Right lung (tissue), 10 donors: ENCODE data around the gene CDK2AP2. TPM values are rescaled to one million over a fixed set of nuclear protein-coding genes. Genes with fewer than 3 reads are reported as not detected.
"Not testable (repeated sequence)": the region's sequence is repeated elsewhere in the genome, so short reads cannot be mapped to it uniquely, and the experiment has no call there.

Source experiments
- DNase-seq, 2 donors: peaks; one replicate each; pipeline ENCODE4 v3.0.0-alpha.2; 2013
- long read RNA-seq, 8 donors: transcript quantifications; one replicate each; lab custom pipeline, GENCODE V29; 2026
- polyA plus RNA-seq, 5 donors: library from polyadenylated mRNA; unstranded; fragments of 120-200 nt; gene quantifications; one replicate each; pipeline versions ENCODE4 v1.2.1 to v1.2.3, GENCODE V29; 2013; ENCODE audit warnings: inconsistent platforms in 1 of 5, low replicate concordance in 1 of 5; ENCODE audit not compliant: insufficient read length in 5 of 5, insufficient read depth in 1 of 5

The CDK2AP2 gene
- polyA plus RNA-seq = 10 to 100 TPM; 23.4 to 48.9 (median 29.2) TPM
- long read RNA-seq, donor 1, transcript CDK2AP2-202 (3 exons, 1,692 nt) = minor isoform, 11 of 62 reads
- long read RNA-seq, donor 1, transcript CDK2AP2-201 (4 exons, 1,378 nt) = major isoform, 49 of 62 reads
- long read RNA-seq, donor 1, partial matches to known transcripts = 0 of 62 reads
- long read RNA-seq, donor 1, other reads (novel, unspliced or antisense) = 0 of 62 reads
- long read RNA-seq, donor 2, transcript CDK2AP2-201 (4 exons, 1,378 nt) = major isoform, 11 of 14 reads
- long read RNA-seq, donor 2, partial matches to known transcripts = 0 of 14 reads
- long read RNA-seq, donor 2, other reads (novel, unspliced or antisense) = 0 of 14 reads
- long read RNA-seq, donor 3, transcript CDK2AP2-201 (4 exons, 1,378 nt) = major isoform, 25 of 30 reads
- long read RNA-seq, donor 3, partial matches to known transcripts = 0 of 30 reads
- long read RNA-seq, donor 3, other reads (novel, unspliced or antisense) = 0 of 30 reads
- long read RNA-seq, donor 4, transcript CDK2AP2-201 (4 exons, 1,378 nt) = major isoform, 17 of 24 reads
- long read RNA-seq, donor 4, partial matches to known transcripts = 0 of 24 reads
- long read RNA-seq, donor 4, other reads (novel, unspliced or antisense) = 0 of 24 reads
- long read RNA-seq, donor 5, transcript CDK2AP2-201 (4 exons, 1,378 nt) = major isoform, 29 of 33 reads
- long read RNA-seq, donor 5, partial matches to known transcripts = 0 of 33 reads
- long read RNA-seq, donor 5, other reads (novel, unspliced or antisense) = 0 of 33 reads
- long read RNA-seq, donor 6, transcript CDK2AP2-201 (4 exons, 1,378 nt) = major isoform, 47 of 54 reads
- long read RNA-seq, donor 6, partial matches to known transcripts = 0 of 54 reads
- long read RNA-seq, donor 6, other reads (novel, unspliced or antisense) = 0 of 54 reads
- long read RNA-seq, donor 7, transcript CDK2AP2-201 (4 exons, 1,378 nt) = major isoform, 17 of 25 reads
- long read RNA-seq, donor 7, partial matches to known transcripts = 0 of 25 reads
- long read RNA-seq, donor 7, other reads (novel, unspliced or antisense) = 0 of 25 reads
- long read RNA-seq, donor 8, transcript CDK2AP2-201 (4 exons, 1,378 nt) = major isoform, 9 of 10 reads
- long read RNA-seq, donor 8, partial matches to known transcripts = 0 of 10 reads
- long read RNA-seq, donor 8, other reads (novel, unspliced or antisense) = 0 of 10 reads

GRCh38 chr11:67507864-67508485, at the start of gene CDK2AP2:
Gene CDK2AP2, minus strand, starts transcription at chr11:67508162. Its CDS starts 80 bp downstream, at chr11:67508082.
- peak; percentile 94 to 95 for DNase-seq

GRCh38 chr11:67556244-67556643, 48.3 kb upstream of the CDK2AP2 start:
- DNase-seq = no peak

- DNase-seq = not testable (repeated sequence)
These were observed 43.7 kb upstream of the CDK2AP2 start for GRCh38 chr11:67551697-67552096.

- DNase-seq = no peak
These were observed 43.2 kb upstream of the CDK2AP2 start for GRCh38 chr11:67551127-67551526.

- no peak for DNase-seq
These were observed 40.7 kb upstream of the CDK2AP2 start for GRCh38 chr11:67548555-67549110.

- not testable (repeated sequence) for DNase-seq
These were observed 40.1 kb upstream of the CDK2AP2 start for GRCh38 chr11:67548112-67548511.

GRCh38 chr11:67545280-67545679, 37.3 kb upstream of the CDK2AP2 start:
- DNase-seq = peak; percentile 19 to 50

- no peak for DNase-seq
These were observed 36.8 kb upstream of the CDK2AP2 start for GRCh38 chr11:67544616-67545242.

GRCh38 chr11:67543585-67543984, 35.6 kb upstream of the CDK2AP2 start:
- DNase-seq = no peak

- no peak for DNase-seq
These were observed 35.0 kb upstream of the CDK2AP2 start for GRCh38 chr11:67542971-67543370.

GRCh38 chr11:67542169-67542568, 34.2 kb upstream of the CDK2AP2 start:
- DNase-seq = no peak

GRCh38 chr11:67541198-67541597, 33.2 kb upstream of the CDK2AP2 start:
- DNase-seq = no peak

GRCh38 chr11:67539550-67539949, 31.6 kb upstream of the CDK2AP2 start:
- DNase-seq = no peak

GRCh38 chr11:67538823-67539505, 31.0 kb upstream of the CDK2AP2 start:
- no peak for DNase-seq

GRCh38 chr11:67538306-67538705, 30.3 kb upstream of the CDK2AP2 start:
- DNase-seq = no peak

GRCh38 chr11:67535561-67535960, 27.6 kb upstream of the CDK2AP2 start:
- DNase-seq = no peak

- DNase-seq = no peak
These were observed 26.2 kb upstream of the CDK2AP2 start for GRCh38 chr11:67534070-67534679.

GRCh38 chr11:67532889-67533288, 24.9 kb upstream of the CDK2AP2 start:
- no peak for DNase-seq

- DNase-seq = no peak
These were observed 22.3 kb upstream of the CDK2AP2 start for GRCh38 chr11:67530282-67530592.

GRCh38 chr11:67528376-67528775, 20.4 kb upstream of the CDK2AP2 start:
- no peak for DNase-seq
